H9 (cell line): ENCODE measurements around the gene RABGAP1L. TPM values are rescaled to one million over a fixed set of nuclear protein-coding genes. Genes with fewer than 3 reads are reported as not detected.

ENCODE experiments used
- DNase-seq: peaks from one replicate; pipeline ENCODE4 v3.0.0-alpha.2; 2017
- H2AFZ ChIP-seq: one replicate; pipeline ENCODE4 v1.6.1; 2013; ENCODE audit warnings: mild to moderate bottlenecking, low read length, control low read depth, moderate library complexity
- H2AK5ac ChIP-seq: 2 replicates; pipeline ENCODE4 v1.6.1; 2013; ENCODE audit warnings: low read length, control low read depth, mixed read lengths; ENCODE audit not compliant: insufficient read length
- H2BK120ac ChIP-seq: one replicate; pipeline ENCODE4 v1.6.1; 2013; ENCODE audit warnings: low read depth, mild to moderate bottlenecking, low read length, control low read depth, inconsistent platforms; ENCODE audit not compliant: poor library complexity, severe bottlenecking
- H2BK12ac ChIP-seq: 2 replicates; pipeline ENCODE4 v1.6.1; 2013; ENCODE audit warnings: low read length, control low read depth, mixed read lengths, low read depth; ENCODE audit not compliant: insufficient read length
- H2BK15ac ChIP-seq: 2 replicates; pipeline ENCODE4 v1.6.1; 2013; ENCODE audit warnings: low read depth, low read length, control low read depth
- H2BK20ac ChIP-seq: one replicate; pipeline ENCODE4 v1.6.1; 2013; ENCODE audit warnings: low read depth, mild to moderate bottlenecking, low read length, control low read depth, inconsistent platforms; ENCODE audit not compliant: poor library complexity, severe bottlenecking
- H2BK5ac ChIP-seq: 2 replicates; pipeline ENCODE4 v1.6.1; 2013; ENCODE audit warnings: low read length, control low read depth, mixed read lengths; ENCODE audit not compliant: insufficient read length
- H3K14ac ChIP-seq: 2 replicates; pipeline ENCODE4 v1.6.1; 2013; ENCODE audit warnings: low read length, control low read depth; ENCODE audit not compliant: insufficient read depth
- H3K18ac ChIP-seq: 2 replicates; pipeline ENCODE4 v1.6.1; 2013; ENCODE audit warnings: low read depth, mild to moderate bottlenecking, mixed read lengths, low read length, control low read depth; ENCODE audit not compliant: insufficient read length
- H3K23ac ChIP-seq: 2 replicates; pipeline ENCODE4 v1.6.1; 2013; ENCODE audit warnings: low read length, control low read depth, mixed read lengths, low read depth; ENCODE audit not compliant: insufficient read length
- H3K23me2 ChIP-seq: 2 replicates; pipeline ENCODE4 v1.6.1; 2013; ENCODE audit warnings: low read depth, mild to moderate bottlenecking, mixed read lengths, low read length, control low read depth; ENCODE audit not compliant: insufficient read length, poor library complexity, severe bottlenecking
- H3K27ac ChIP-seq: 2 replicates; pipeline ENCODE4 v1.5.1; 2013; ENCODE audit warnings: low read length, control low read depth, mixed read lengths, low read depth; ENCODE audit not compliant: insufficient read length
- H3K27me3 ChIP-seq: 2 replicates; pipeline ENCODE4 v1.6.1; 2013; ENCODE audit warnings: low read length, control low read depth, inconsistent platforms; ENCODE audit not compliant: insufficient read depth
- H3K4ac ChIP-seq: 2 replicates; pipeline ENCODE4 v1.6.1; 2013; ENCODE audit warnings: low read depth, mild to moderate bottlenecking, control low read depth, inconsistent platforms, low read length, moderate library complexity
- H3K4me1 ChIP-seq: 2 replicates; pipeline ENCODE4 v1.6.1; 2013; ENCODE audit warnings: low read length, control low read depth, inconsistent platforms; ENCODE audit not compliant: insufficient read depth
- H3K4me2 ChIP-seq: 2 replicates; pipeline ENCODE4 v1.6.1; 2013; ENCODE audit warnings: low read length, control low read depth, mixed read lengths; ENCODE audit not compliant: insufficient read length, insufficient read depth
- H3K56ac ChIP-seq: 2 replicates; pipeline ENCODE4 v1.6.1; 2013; ENCODE audit warnings: low read depth, mild to moderate bottlenecking, mixed read lengths, low read length, control low read depth; ENCODE audit not compliant: insufficient read length
- H3K79me1 ChIP-seq: 2 replicates; pipeline ENCODE4 v1.6.1; 2013; ENCODE audit warnings: low read depth, mild to moderate bottlenecking, moderate library complexity, low read length, control low read depth, inconsistent platforms; ENCODE audit not compliant: insufficient read depth, poor library complexity, severe bottlenecking
- H3K79me2 ChIP-seq: 2 replicates; pipeline ENCODE4 v1.6.1; 2013; ENCODE audit warnings: low read length, control low read depth, inconsistent platforms; ENCODE audit not compliant: insufficient read depth
- H3K9ac ChIP-seq: 2 replicates; pipeline ENCODE4 v1.6.1; 2013; ENCODE audit warnings: low read length, control low read depth, mixed read lengths; ENCODE audit not compliant: insufficient read length; ENCODE audit errors: extremely low read depth
- H3K9me3 ChIP-seq: one replicate; pipeline ENCODE4 v1.6.1; 2013; ENCODE audit warnings: low read depth, low read length, inconsistent platforms; ENCODE audit not compliant: control insufficient read depth
- H3T11ph ChIP-seq: one replicate; pipeline ENCODE4 v1.6.1; 2013; ENCODE audit warnings: mild to moderate bottlenecking, low read length, control low read depth, inconsistent platforms
- H4K20me1 ChIP-seq: one replicate; pipeline ENCODE4 v1.6.1; 2013; ENCODE audit not compliant: control insufficient read depth, insufficient read length, insufficient read depth
- H4K5ac ChIP-seq: 2 replicates; pipeline ENCODE4 v1.6.1; 2013; ENCODE audit warnings: low read depth, mild to moderate bottlenecking, mixed read lengths, low read length, control low read depth; ENCODE audit not compliant: insufficient read length
- H4K8ac ChIP-seq: replicated peaks from 2 replicates; pipeline ENCODE4 v1.6.1; 2013; ENCODE audit warnings: low read length, control low read depth, mixed read lengths, low read depth; ENCODE audit not compliant: insufficient read length
- H4K91ac ChIP-seq: 2 replicates; pipeline ENCODE4 v1.6.1; 2013; ENCODE audit warnings: low read depth, mild to moderate bottlenecking, moderate library complexity, mixed read lengths, low read length, control low read depth; ENCODE audit not compliant: insufficient read length
- H3K27ac Mint-ChIP-seq, 3 experiments: 2 replicates in 2 of 3; 3 replicates in 1 of 3; pipeline ENCODE4 v1.8.0; 2020 to 2021; ENCODE audit warnings: mixed read lengths in 3 of 3, mild to moderate bottlenecking in 1 of 3, moderate library complexity in 1 of 3
- H3K27me3 Mint-ChIP-seq: 2 replicates; pipeline ENCODE4 v1.8.0; 2021; ENCODE audit warnings: low read depth, mild to moderate bottlenecking, moderate library complexity, mixed read lengths
- H3K36me3 Mint-ChIP-seq, 3 experiments: 2 replicates in 2 of 3; 3 replicates in 1 of 3; pipeline ENCODE4 v1.8.0; 2020 to 2021; ENCODE audit warnings: low read depth in 3 of 3, mixed read lengths in 3 of 3; ENCODE audit not compliant: insufficient read depth in 1 of 3
- H3K4me1 Mint-ChIP-seq, 2 experiments: 2 replicates each; pipeline ENCODE4 v1.8.0; 2020; ENCODE audit warnings: mixed read lengths in 2 of 2
- H3K4me3 Mint-ChIP-seq, 2 experiments: 2 replicates in 1 of 2; 3 replicates in 1 of 2; pipeline ENCODE4 v1.8.0; 2020 to 2021; ENCODE audit warnings: mild to moderate bottlenecking in 2 of 2, mixed read lengths in 2 of 2, moderate library complexity in 1 of 2
- H3K9me3 Mint-ChIP-seq, 2 experiments: 2 replicates in 1 of 2; 3 replicates in 1 of 2; pipeline ENCODE4 v1.8.0; 2020; ENCODE audit warnings: mild to moderate bottlenecking in 2 of 2, mixed read lengths in 2 of 2, moderate library complexity in 1 of 2
- total RNA-seq: library from RNA; stranded (reverse); gene quantifications from 2 replicates; pipeline ENCODE4 v1.2.1, GENCODE V29; 2021
- TF ChIP-seq, protein P1 (sequence below): fragments of 200-600 bp; sonication (generic); conservative IDR thresholded peaks from 3 replicates; pipeline ENCODE4 v1.8.0; 2021; ENCODE audit warnings: antibody characterized with exemption, mild to moderate bottlenecking

The RABGAP1L gene
- total RNA-seq, 1 experiment from 2014 or later = 147 TPM

DNA sequence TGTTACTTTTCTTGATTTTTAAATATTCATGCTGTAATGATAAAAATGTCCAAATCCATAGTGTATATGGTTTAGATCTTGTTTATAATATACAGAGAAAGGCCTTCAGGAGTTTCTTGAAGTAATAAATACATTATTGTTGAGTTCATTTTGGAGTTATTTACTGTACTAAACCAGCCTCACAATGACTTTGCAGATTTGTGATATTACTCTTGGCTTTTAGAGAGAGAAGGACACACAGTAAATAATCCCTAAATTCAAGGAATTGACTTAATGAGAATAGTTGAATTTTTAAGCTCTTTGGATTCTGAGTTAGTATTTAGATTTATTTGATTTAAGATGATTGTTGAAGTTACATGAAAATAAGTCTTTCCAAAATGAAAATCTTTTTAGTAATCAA is 38.9 kb downstream of the RABGAP1L start:
- H3K9ac ChIP-seq = no peak overlapping the region
- TF ChIP-seq, protein P1, sequence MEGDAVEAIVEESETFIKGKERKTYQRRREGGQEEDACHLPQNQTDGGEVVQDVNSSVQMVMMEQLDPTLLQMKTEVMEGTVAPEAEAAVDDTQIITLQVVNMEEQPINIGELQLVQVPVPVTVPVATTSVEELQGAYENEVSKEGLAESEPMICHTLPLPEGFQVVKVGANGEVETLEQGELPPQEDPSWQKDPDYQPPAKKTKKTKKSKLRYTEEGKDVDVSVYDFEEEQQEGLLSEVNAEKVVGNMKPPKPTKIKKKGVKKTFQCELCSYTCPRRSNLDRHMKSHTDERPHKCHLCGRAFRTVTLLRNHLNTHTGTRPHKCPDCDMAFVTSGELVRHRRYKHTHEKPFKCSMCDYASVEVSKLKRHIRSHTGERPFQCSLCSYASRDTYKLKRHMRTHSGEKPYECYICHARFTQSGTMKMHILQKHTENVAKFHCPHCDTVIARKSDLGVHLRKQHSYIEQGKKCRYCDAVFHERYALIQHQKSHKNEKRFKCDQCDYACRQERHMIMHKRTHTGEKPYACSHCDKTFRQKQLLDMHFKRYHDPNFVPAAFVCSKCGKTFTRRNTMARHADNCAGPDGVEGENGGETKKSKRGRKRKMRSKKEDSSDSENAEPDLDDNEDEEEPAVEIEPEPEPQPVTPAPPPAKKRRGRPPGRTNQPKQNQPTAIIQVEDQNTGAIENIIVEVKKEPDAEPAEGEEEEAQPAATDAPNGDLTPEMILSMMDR = no peak
- H3K23ac ChIP-seq = no peak overlapping the region
- H3K27ac Mint-ChIP-seq = no peak overlapping the region
- H2BK15ac ChIP-seq = no peak overlapping the region
- H2BK12ac ChIP-seq = no peak overlapping the region
- H2BK20ac ChIP-seq = no peak overlapping the region
- no peak overlapping the region for H3T11ph ChIP-seq
- no peaks in the 10 kb centered on the region for H3K4me1 ChIP-seq
- H3K27ac ChIP-seq = no peak overlapping the region
- H2BK5ac ChIP-seq = no peak overlapping the region
- H4K20me1 ChIP-seq = no peaks in the 10 kb centered on the region
- H3K4me1 Mint-ChIP-seq = no peaks in the 10 kb centered on the region
- H3K4me3 Mint-ChIP-seq = no peak overlapping the region
- H2BK120ac ChIP-seq = no peak overlapping the region
- no peaks in the 10 kb centered on the region for H3K79me1 ChIP-seq
- no peak overlapping the region for H3K4ac ChIP-seq
- H3K27me3 ChIP-seq = no peaks in the 10 kb centered on the region
- no peak for DNase-seq
- no peaks in the 10 kb centered on the region for H3K23me2 ChIP-seq
- H3K14ac ChIP-seq = no peak overlapping the region
- no peaks in the 10 kb centered on the region for H3K9me3 ChIP-seq
- no peaks in the 10 kb centered on the region for H3K27me3 Mint-ChIP-seq
- no peak overlapping the region for H4K5ac ChIP-seq
- no peak overlapping the region for H4K8ac ChIP-seq
- no peaks in the 10 kb centered on the region for H3K79me2 ChIP-seq
- H3K9me3 Mint-ChIP-seq = peaks cover 0 to 4% of the 10 kb centered on the region in 2 experiments; a peak in 3 of 5 replicates
- H3K4me2 ChIP-seq = no peak overlapping the region
- H2AK5ac ChIP-seq = no peak overlapping the region
- no peaks in the 10 kb centered on the region for H3K36me3 Mint-ChIP-seq
- no peak overlapping the region for H4K91ac ChIP-seq
- H2AFZ ChIP-seq = no peak overlapping the region
- no peak overlapping the region for H3K56ac ChIP-seq
- no peak overlapping the region for H3K18ac ChIP-seq
